Mesenchymal stem cell (in vitro differentiated cells and primary cell): ENCODE data around the gene NELFB.
A peak's percentile ranks its signal among the peaks of the same experiment; 100 is the strongest.

ENCODE experiments used
- DNase-seq: peaks from one replicate; pipeline ENCODE4 v3.0.0-alpha.2; 2013
- H2AFZ ChIP-seq: one replicate; pipeline ENCODE4 v1.6.1; 2013; ENCODE audit warnings: low read depth, mild to moderate bottlenecking, control low read depth, inconsistent platforms, low read length, moderate library complexity
- H2AK5ac ChIP-seq: 2 replicates; pipeline ENCODE4 v1.6.1; 2013; ENCODE audit warnings: low read length, moderate library complexity, mild to moderate bottlenecking, inconsistent platforms; ENCODE audit not compliant: severe bottlenecking
- H2BK120ac ChIP-seq: one replicate; pipeline ENCODE4 v1.6.1; 2013; ENCODE audit warnings: low read depth, mild to moderate bottlenecking, inconsistent platforms, low read length, moderate library complexity
- H2BK12ac ChIP-seq, 2 experiments: one replicate each; pipeline ENCODE4 v1.6.1; 2013; ENCODE audit warnings: inconsistent platforms in 2 of 2, low read length in 2 of 2, mild to moderate bottlenecking in 2 of 2, moderate library complexity in 2 of 2, control low read depth in 1 of 2
- H2BK15ac ChIP-seq: one replicate; pipeline ENCODE4 v1.6.1; 2013; ENCODE audit warnings: mild to moderate bottlenecking, low read depth, inconsistent platforms; ENCODE audit not compliant: poor library complexity, severe bottlenecking
- H2BK5ac ChIP-seq: 2 replicates; pipeline ENCODE4 v1.6.1; 2013; ENCODE audit warnings: low read depth, mild to moderate bottlenecking, low read length, control low read depth, inconsistent platforms; ENCODE audit not compliant: poor library complexity, severe bottlenecking
- H3K14ac ChIP-seq, 2 experiments: one replicate each; pipeline ENCODE4 v1.6.1; 2013; ENCODE audit warnings: inconsistent platforms in 2 of 2, low read length in 2 of 2, control low read depth in 1 of 2, mild to moderate bottlenecking in 1 of 2, moderate library complexity in 1 of 2
- H3K18ac ChIP-seq, 2 experiments: one replicate each; pipeline ENCODE4 v1.6.1; 2013; ENCODE audit warnings: inconsistent platforms in 2 of 2, low read length in 2 of 2, control low read depth in 1 of 2, low read depth in 1 of 2, mild to moderate bottlenecking in 1 of 2
- H3K23ac ChIP-seq, 2 experiments: one replicate each; pipeline ENCODE4 v1.6.1; 2013; ENCODE audit warnings: inconsistent platforms in 2 of 2, low read length in 2 of 2, mild to moderate bottlenecking in 2 of 2, moderate library complexity in 2 of 2, control low read depth in 1 of 2
- H3K27ac ChIP-seq: 2 replicates; pipeline ENCODE4 v1.5.1; 2013; ENCODE audit warnings: mild to moderate bottlenecking, moderate library complexity, low read length, control low read depth, inconsistent platforms; ENCODE audit not compliant: poor library complexity, severe bottlenecking
- H3K27me3 ChIP-seq, 2 experiments: 2 replicates each; pipeline versions ENCODE4 v1.6.1 to v1.7.0; 2013; ENCODE audit warnings: low read length in 2 of 2, mild to moderate bottlenecking in 2 of 2, moderate library complexity in 2 of 2, control low read depth in 1 of 2, inconsistent platforms in 1 of 2; ENCODE audit not compliant: control insufficient read depth in 1 of 2, insufficient read depth in 1 of 2
- H3K36me3 ChIP-seq, 2 experiments: 2 replicates each; pipeline versions ENCODE4 v1.6.1 to v1.7.0; 2013; ENCODE audit warnings: low read length in 2 of 2, control low read depth in 1 of 2, inconsistent platforms in 1 of 2, low read depth in 1 of 2, mild to moderate bottlenecking in 1 of 2; ENCODE audit not compliant: insufficient read depth in 2 of 2, control insufficient read depth in 1 of 2
- H3K4ac ChIP-seq, 2 experiments: one replicate each; pipeline ENCODE4 v1.6.1; 2013; ENCODE audit warnings: inconsistent platforms in 2 of 2, low read length in 2 of 2, mild to moderate bottlenecking in 2 of 2, moderate library complexity in 2 of 2, control low read depth in 1 of 2, low read depth in 1 of 2
- H3K4me1 ChIP-seq: 2 replicates; pipeline ENCODE4 v1.6.1; 2013; ENCODE audit warnings: low read depth, low read length, control low read depth; ENCODE audit not compliant: control insufficient read depth, insufficient read depth
- H3K4me2 ChIP-seq: 2 replicates; pipeline ENCODE4 v1.6.1; 2013; ENCODE audit warnings: low read length, mild to moderate bottlenecking, inconsistent platforms; ENCODE audit not compliant: poor library complexity, severe bottlenecking
- H3K4me3 ChIP-seq, 2 experiments: 2 replicates each; pipeline versions ENCODE4 v1.5.1 to v1.7.0; 2013; ENCODE audit warnings: low read length in 2 of 2, mild to moderate bottlenecking in 2 of 2, control low read depth in 1 of 2, low read depth in 1 of 2; ENCODE audit not compliant: insufficient read depth in 1 of 2
- H3K79me1 ChIP-seq: replicated peaks from 2 replicates; pipeline ENCODE4 v1.6.1; 2013; ENCODE audit warnings: mild to moderate bottlenecking, control low read depth, low read length, inconsistent platforms; ENCODE audit not compliant: poor library complexity, severe bottlenecking
- H3K9ac ChIP-seq: 2 replicates; pipeline ENCODE4 v1.7.0; 2013; ENCODE audit warnings: mild to moderate bottlenecking, low read length, moderate library complexity
- H3K9me3 ChIP-seq: 2 replicates; pipeline ENCODE4 v1.7.0; 2013; ENCODE audit warnings: mild to moderate bottlenecking, low read length; ENCODE audit not compliant: control insufficient read depth
- H4K8ac ChIP-seq: one replicate; pipeline ENCODE4 v1.6.1; 2013; ENCODE audit warnings: inconsistent platforms, mild to moderate bottlenecking, low read length, moderate library complexity
- H4K91ac ChIP-seq: one replicate; pipeline ENCODE4 v1.6.1; 2013; ENCODE audit warnings: mild to moderate bottlenecking, low read length, inconsistent platforms
- WGBS: methylation state at CpG from one replicate; pipeline ENCODE4 v1.1.7; 2013; ENCODE audit warnings: mixed read lengths; 5-methylcytosine and 5-hydroxymethylcytosine counted together

NELFB gene

DNA sequence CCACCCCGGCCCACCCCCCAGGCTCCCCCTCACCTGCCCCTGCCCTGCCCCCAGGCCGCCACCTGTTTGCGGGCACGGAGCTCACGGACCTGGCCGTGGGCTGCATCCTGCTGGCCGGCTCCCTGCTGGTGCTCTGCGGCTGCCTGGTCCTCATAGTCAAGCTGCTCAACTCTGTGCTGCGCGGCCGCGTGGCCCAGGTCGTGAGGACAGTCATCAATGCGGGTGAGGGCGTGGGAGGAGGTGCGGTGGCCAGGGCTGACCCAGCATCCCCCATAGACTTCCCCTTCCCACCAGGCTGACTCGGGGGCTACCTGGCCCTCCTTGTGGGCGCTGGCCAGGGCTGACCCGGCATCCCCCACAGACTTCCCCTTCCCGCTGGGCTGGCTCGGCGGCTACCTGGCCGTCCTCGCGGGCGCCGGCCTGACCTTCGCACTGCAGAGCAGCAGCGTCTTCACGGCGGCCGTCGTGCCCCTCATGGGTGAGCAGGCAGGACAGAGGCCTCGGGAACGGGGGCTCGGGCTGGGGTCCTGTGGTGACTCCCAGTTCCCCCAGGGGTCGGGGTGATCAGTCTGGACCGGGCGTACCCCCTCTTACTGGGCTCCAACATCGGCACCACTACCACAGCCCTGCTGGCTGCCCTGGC, 21.0 kb upstream of the NELFB start:
- no peak overlapping the region for H3K14ac ChIP-seq
- H3K79me1 ChIP-seq: peaks cover 21% of the 10 kb centered on the region
- H4K91ac ChIP-seq: peak overlapping the region; percentile 6
- no peak overlapping the region for H3K9ac ChIP-seq
- H3K27me3 ChIP-seq: peaks cover 0 to 60% of the 10 kb centered on the region in 2 experiments
- H3K23ac ChIP-seq: no peak overlapping the region
- H3K9me3 ChIP-seq: no peaks in the 10 kb centered on the region
- no peak overlapping the region for H3K4me3 ChIP-seq
- H4K8ac ChIP-seq: no peak overlapping the region
- peaks cover 0 to 3% of the 10 kb centered on the region in 2 experiments for H3K36me3 ChIP-seq
- 89% methylated on average over 39 of the region's 40 CpGs for WGBS
- no peak overlapping the region for H3K4ac ChIP-seq
- no peak overlapping the region for H3K18ac ChIP-seq
- no peak overlapping the region for H2BK15ac ChIP-seq
- H3K27ac ChIP-seq: no peak overlapping the region
- H3K4me2 ChIP-seq: no peak overlapping the region
- H2AFZ ChIP-seq: no peak overlapping the region
- no peak for DNase-seq
- H2BK5ac ChIP-seq: no peak overlapping the region
- peaks cover 35% of the 10 kb centered on the region for H3K4me1 ChIP-seq
- H2AK5ac ChIP-seq: no peak overlapping the region
- H2BK12ac ChIP-seq: no peak overlapping the region
- no peak overlapping the region for H2BK120ac ChIP-seq

GRCh38 chr9:137234758-137235423, 20.2 kb upstream of the NELFB start:
- H2BK12ac ChIP-seq: no peak overlapping the region
- no peak overlapping the region for H4K91ac ChIP-seq
- 87% methylated on average over 17 of the region's 18 CpGs for WGBS
- H2BK120ac ChIP-seq: no peak overlapping the region
- no peak overlapping the region for H2AFZ ChIP-seq
- H4K8ac ChIP-seq: no peak overlapping the region
- no peak overlapping the region for H3K4me3 ChIP-seq
- H3K4me2 ChIP-seq: no peak overlapping the region
- H3K27ac ChIP-seq: no peak overlapping the region
- no peak overlapping the region for H2BK5ac ChIP-seq
- H3K9ac ChIP-seq: no peak overlapping the region
- peaks cover 0 to 53% of the 10 kb centered on the region in 2 experiments for H3K27me3 ChIP-seq
- H3K4ac ChIP-seq: no peak overlapping the region
- no peak overlapping the region for H2BK15ac ChIP-seq
- H3K36me3 ChIP-seq: peaks cover 0 to 3% of the 10 kb centered on the region in 2 experiments
- no peak overlapping the region for H3K14ac ChIP-seq
- DNase-seq: no peak
- H2AK5ac ChIP-seq: no peak overlapping the region
- H3K18ac ChIP-seq: no peak overlapping the region
- H3K9me3 ChIP-seq: no peaks in the 10 kb centered on the region
- H3K4me1 ChIP-seq: peaks cover 36% of the 10 kb centered on the region
- peaks cover 21% of the 10 kb centered on the region for H3K79me1 ChIP-seq
- no peak overlapping the region for H3K23ac ChIP-seq

GRCh38 chr9:137235424-137236237, 19.5 kb upstream of the NELFB start:
- no peak overlapping the region for H3K4ac ChIP-seq
- H3K23ac ChIP-seq: no peak overlapping the region
- 84% methylated on average over 35 of the region's 35 CpGs for WGBS
- H3K14ac ChIP-seq: no peak overlapping the region
- H2BK5ac ChIP-seq: no peak overlapping the region
- H3K27ac ChIP-seq: no peak overlapping the region
- H3K4me1 ChIP-seq: peaks cover 36% of the 10 kb centered on the region
- no peak overlapping the region for H2AFZ ChIP-seq
- peaks cover 21% of the 10 kb centered on the region for H3K79me1 ChIP-seq
- no peak overlapping the region for H3K9ac ChIP-seq
- H2BK120ac ChIP-seq: no peak overlapping the region
- no peak overlapping the region for H3K4me2 ChIP-seq
- H3K4me3 ChIP-seq: no peak overlapping the region
- no peak overlapping the region for H4K8ac ChIP-seq
- H3K9me3 ChIP-seq: no peaks in the 10 kb centered on the region
- H3K27me3 ChIP-seq: peaks cover 0 to 46% of the 10 kb centered on the region in 2 experiments
- H2BK15ac ChIP-seq: no peak overlapping the region
- peaks cover 0 to 3% of the 10 kb centered on the region in 2 experiments for H3K36me3 ChIP-seq
- no peak overlapping the region for H4K91ac ChIP-seq
- DNase-seq: no peak
- H2BK12ac ChIP-seq: no peak overlapping the region
- H3K18ac ChIP-seq: no peak overlapping the region
- no peak overlapping the region for H2AK5ac ChIP-seq
